Loucy (cell line): Measurements from ENCODE around the gene MS4A10.

Source experiments
- H2AFZ ChIP-seq: fragments of 200-600 bp; sonication (generic); 2 replicates; pipeline ENCODE4 v1.6.0; 2016; ENCODE audit warnings: antibody characterized with exemption, mild to moderate bottlenecking, low read length, moderate library complexity
- H3F3A ChIP-seq: fragments of 200-600 bp; 2 replicates; pipeline ENCODE4 v1.6.0; 2016; ENCODE audit warnings: antibody characterized with exemption, low read depth, mild to moderate bottlenecking
- H3K27me3 ChIP-seq: fragments of 200-600 bp; sonication (generic); 2 replicates; pipeline ENCODE4 v1.6.1; 2014; ENCODE audit warnings: low read length, mild to moderate bottlenecking; ENCODE audit not compliant: insufficient read depth, poor library complexity, severe bottlenecking
- H3K36me3 ChIP-seq: fragments of 200-600 bp; sonication (generic); 2 replicates; pipeline ENCODE4 v1.6.1; 2016; ENCODE audit warnings: low read length; ENCODE audit not compliant: insufficient read depth
- H3K4me1 ChIP-seq: fragments of 200-600 bp; sonication (generic); 2 replicates; pipeline ENCODE4 v1.5.1; 2014; ENCODE audit warnings: low read length, mild to moderate bottlenecking; ENCODE audit not compliant: insufficient read depth, poor library complexity, severe bottlenecking
- H3K4me2 ChIP-seq: fragments of 200-600 bp; sonication (generic); 2 replicates; pipeline ENCODE4 v1.6.0; 2014; ENCODE audit warnings: antibody characterized with exemption, low read length, low read depth, mild to moderate bottlenecking; ENCODE audit not compliant: poor library complexity, severe bottlenecking
- H3K4me3 ChIP-seq: fragments of 200-600 bp; sonication (generic); 2 replicates; pipeline ENCODE4 v1.5.1; 2014; ENCODE audit warnings: low read length, mild to moderate bottlenecking, mixed read lengths; ENCODE audit not compliant: poor library complexity, severe bottlenecking
- H3K79me2 ChIP-seq: fragments of 200-600 bp; sonication (generic); 2 replicates; pipeline ENCODE4 v1.6.1; 2014; ENCODE audit warnings: low read length; ENCODE audit not compliant: insufficient read depth
- H3K9ac ChIP-seq: fragments of 200-600 bp; sonication (generic); 2 replicates; pipeline ENCODE4 v1.6.0; 2014; ENCODE audit warnings: mild to moderate bottlenecking, low read depth, low read length, moderate library complexity; ENCODE audit not compliant: poor library complexity, severe bottlenecking
- H3K9me2 ChIP-seq: fragments of 200-600 bp; sonication (generic); replicated peaks from 2 replicates; pipeline ENCODE4 v1.6.1; 2016; ENCODE audit warnings: low read depth, low read length, mixed read lengths
- H3K9me3 ChIP-seq: fragments of 200-600 bp; sonication (generic); 2 replicates; pipeline ENCODE4 v1.6.1; 2014; ENCODE audit warnings: mild to moderate bottlenecking, antibody characterized with exemption, low read length, low read depth; ENCODE audit not compliant: insufficient read depth
- H4K20me1 ChIP-seq: fragments of 200-600 bp; sonication (generic); 2 replicates; pipeline ENCODE4 v1.6.0; 2014; ENCODE audit warnings: antibody characterized with exemption, low read length, mild to moderate bottlenecking; ENCODE audit not compliant: insufficient read depth, poor library complexity, severe bottlenecking
- CTCF ChIP-seq: fragments of 200-600 bp; sonication (generic); conservative IDR thresholded peaks from 2 replicates; pipeline ENCODE4 v1.5.1; 2014; ENCODE audit warnings: mild to moderate bottlenecking, antibody characterized with exemption, low read length
- EZH2phosphoT487 ChIP-seq: fragments of 200-600 bp; IDR thresholded peaks from 2 replicates; pipeline ENCODE4 v1.6.1; 2018; ENCODE audit warnings: antibody characterized with exemption, mild to moderate bottlenecking, moderate library complexity, borderline replicate concordance

Gene MS4A10

GRCh38 chr11:60764879-60765278, 20.3 kb upstream of the MS4A10 start:
- Histone ChIP-seq H3K4me3 (no peak overlapping the region), H3K9me2 (no peaks in the 10 kb centered on the region), H3K9ac (no peak overlapping the region), H4K20me1 (no peaks in the 10 kb centered on the region), H2AFZ (no peak overlapping the region), H3K79me2 (no peaks in the 10 kb centered on the region), H3K9me3 (no peaks in the 10 kb centered on the region), H3K36me3 (no peaks in the 10 kb centered on the region), H3F3A (no peaks in the 10 kb centered on the region), H3K4me2 (no peak overlapping the region), H3K27me3 (no peaks in the 10 kb centered on the region), H3K4me1 (peaks cover 4% of the 10 kb centered on the region)
- TF ChIP-seq EZH2phosphoT487 (no peak), CTCF (no peak)

- Histone ChIP-seq H3K4me3 (no peak overlapping the region), H3K4me1 (peaks cover 4% of the 10 kb centered on the region), H3K4me2 (no peak overlapping the region), H3K27me3 (no peaks in the 10 kb centered on the region), H2AFZ (no peak overlapping the region), H3K9ac (no peak overlapping the region), H4K20me1 (no peaks in the 10 kb centered on the region), H3K9me3 (no peaks in the 10 kb centered on the region), H3F3A (no peaks in the 10 kb centered on the region), H3K79me2 (no peaks in the 10 kb centered on the region), H3K36me3 (no peaks in the 10 kb centered on the region), H3K9me2 (no peaks in the 10 kb centered on the region)
- no peak for TF ChIP-seq CTCF
- TF ChIP-seq EZH2phosphoT487 = no peak
Measured at GRCh38 chr11:60765355-60765754, 19.8 kb upstream of the MS4A10 start.

GRCh38 chr11:60766547-60766946, 18.6 kb upstream of the MS4A10 start:
- Histone ChIP-seq H3K4me1 (peaks cover 4% of the 10 kb centered on the region), H3K36me3 (no peaks in the 10 kb centered on the region), H3K9ac (no peak overlapping the region), H3K27me3 (no peaks in the 10 kb centered on the region), H3K9me3 (no peaks in the 10 kb centered on the region), H3K9me2 (no peaks in the 10 kb centered on the region), H3F3A (no peaks in the 10 kb centered on the region), H4K20me1 (no peaks in the 10 kb centered on the region), H3K79me2 (no peaks in the 10 kb centered on the region), H2AFZ (no peak overlapping the region), H3K4me3 (no peak overlapping the region), H3K4me2 (no peak overlapping the region)
- no peak for TF ChIP-seq CTCF
- no peak for TF ChIP-seq EZH2phosphoT487
